GM12878 (cell line): ENCODE measurements around the gene ACHE. TPM values are rescaled to one million over a fixed set of nuclear protein-coding genes. Genes with fewer than 3 reads are reported as not detected.

Source experiments
- ATAC-seq: fragments of 200-7000 bp; cut with Tn5 transposase; 3 replicates; pipeline ENCODE4 v1.9.1; 2020; ENCODE audit warnings: mild to moderate bottlenecking, moderate library complexity
- BruUV-seq: library from RNA; stranded (reverse); fragments of 400-500 nt; replicated peaks from 2 replicates; lab custom pipeline; 2021; lab: Mats Ljungman, UMichigan
- CTCF ChIA-PET: fragments of 300-600 bp; sonication (Branson Sonifier 250); formaldehyde crosslinking; extraction: SDS; loops from one replicate; lab custom pipeline; 2021; ENCODE audit warnings: inconsistent platforms; lab: Yijun Ruan, JAX
- POLR2A ChIA-PET: fragments of 350-600 bp; formaldehyde crosslinking; extraction: SDS; loops from one replicate; lab custom pipeline; 2021; ENCODE audit warnings: inconsistent platforms; lab: Charles Lee
- RAD21 ChIA-PET: fragments of 300-600 bp; sonication (Branson Sonifier 250); formaldehyde crosslinking; loops from one replicate; lab custom pipeline; 2023; ENCODE audit warnings: antibody characterized with exemption; ENCODE audit not compliant: unreplicated experiment; lab: Charles Lee
- SMC1A ChIA-PET: fragments of 300-600 bp; sonication (Branson Sonifier 250); formaldehyde crosslinking; loops from one replicate; lab custom pipeline; 2023; ENCODE audit not compliant: unreplicated experiment, uncharacterized antibody; lab: Charles Lee
- DNase-seq: peaks from one replicate; pipeline ENCODE4 v3.0.0-alpha.2; 2011; ENCODE audit warnings: low read depth, low spot score
- FAIRE-seq: peaks from 3 replicates; lab custom pipeline; 2011; peaks lifted over from hg19 to GRCh38; lab: Jason Lieb, UNC
- H2AFZ ChIP-seq: 2 replicates; pipeline ENCODE4 v1.6.0; 2011; ENCODE audit warnings: low read depth, low read length, control low read depth; ENCODE audit not compliant: control insufficient read depth
- H3K27ac ChIP-seq: 2 replicates; pipeline ENCODE4 v1.5.1; 2011; ENCODE audit warnings: control low read depth; ENCODE audit not compliant: control insufficient read depth, insufficient read depth
- H3K27me3 ChIP-seq, 2 experiments: replicated peaks in 1 of 2; 2 replicates each; pipeline versions ENCODE4 v1.6.0 to v1.6.1; 2011; ENCODE audit warnings: low read length in 1 of 2; ENCODE audit not compliant: control insufficient read depth in 2 of 2, insufficient read depth in 2 of 2
- H3K36me3 ChIP-seq, 2 experiments: 2 replicates each; pipeline ENCODE4 v1.5.1; 2011; ENCODE audit warnings: low read length in 1 of 2; ENCODE audit not compliant: control insufficient read depth in 2 of 2, insufficient read depth in 2 of 2
- H3K4me1 ChIP-seq: 2 replicates; pipeline ENCODE4 v1.6.1; 2011; ENCODE audit warnings: mild to moderate bottlenecking, low read length, moderate library complexity, mixed read lengths; ENCODE audit not compliant: control insufficient read depth, insufficient read depth
- H3K4me2 ChIP-seq: 2 replicates; pipeline ENCODE4 v1.6.0; 2011; ENCODE audit warnings: control low read depth; ENCODE audit not compliant: control insufficient read depth, insufficient read depth
- H3K4me3 ChIP-seq: fragments of 200-600 bp; sonication (generic); 2 replicates; pipeline ENCODE4 v1.5.1; 2016
- H3K79me2 ChIP-seq: 2 replicates; pipeline ENCODE4 v1.6.0; 2011; ENCODE audit warnings: low read length; ENCODE audit not compliant: control insufficient read depth, insufficient read depth
- H3K9ac ChIP-seq: 2 replicates; pipeline ENCODE4 v1.8.0; 2011; ENCODE audit warnings: low read length, control low read depth, mixed read lengths; ENCODE audit not compliant: control insufficient read depth, insufficient read depth
- H3K9me3 ChIP-seq: replicated peaks from 3 replicates; pipeline ENCODE4 v1.5.1; 2011; ENCODE audit warnings: mild to moderate bottlenecking, low read length; ENCODE audit not compliant: control insufficient read depth, insufficient read depth
- H4K20me1 ChIP-seq: 2 replicates; pipeline ENCODE4 v1.6.0; 2011; ENCODE audit not compliant: control insufficient read depth, insufficient read depth
- MAX ChIP-seq: IDR thresholded peaks from 2 replicates; pipeline ENCODE4 v1.6.1; 2012; ENCODE audit warnings: low read depth, low read length, improper control_type of control experiment
- MTA2 ChIP-seq: fragments of 450-650 bp; IDR thresholded peaks from 2 replicates; pipeline ENCODE4 v1.6.1; 2016; ENCODE audit warnings: low read depth, mild to moderate bottlenecking, moderate library complexity
- NFYB ChIP-seq: IDR thresholded peaks from 2 replicates; pipeline ENCODE4 v1.6.1; 2011; ENCODE audit warnings: low read depth, mild to moderate bottlenecking, low read length, improper control_type of control experiment, moderate library complexity; ENCODE audit not compliant: insufficient read depth
- PAX5 ChIP-seq: IDR thresholded peaks from 2 replicates; pipeline ENCODE4 v1.6.1; 2011; ENCODE audit warnings: low read depth, low read length, borderline replicate concordance
- PML ChIP-seq: IDR thresholded peaks from 2 replicates; pipeline ENCODE4 v1.6.1; 2012; ENCODE audit warnings: low read length, inconsistent platforms
- POLR2AphosphoS5 ChIP-seq: IDR thresholded peaks from 2 replicates; pipeline ENCODE4 v1.6.1; 2011; ENCODE audit warnings: mild to moderate bottlenecking, low read length, inconsistent platforms
- REST ChIP-seq: IDR thresholded peaks from 2 replicates; pipeline ENCODE4 v1.6.1; 2012; ENCODE audit warnings: mild to moderate bottlenecking, low read depth, low read length
- SP1 ChIP-seq: IDR thresholded peaks from one replicate; pipeline ENCODE4 v1.6.1; 2011; ENCODE audit warnings: low read depth, low read length
- SREBF1 ChIP-seq: IDR thresholded peaks from 2 replicates; pipeline ENCODE4 v1.6.1; 2012; ENCODE audit warnings: mild to moderate bottlenecking, low read length
- STAT1 ChIP-seq: fragments of 450-650 bp; conservative IDR thresholded peaks from 2 replicates; pipeline ENCODE4 v1.6.1; 2014; ENCODE audit warnings: antibody characterized with exemption, mild to moderate bottlenecking
- ZBTB33 ChIP-seq: fragments of 450-650 bp; IDR thresholded peaks from 2 replicates; pipeline ENCODE4 v1.6.1; 2017; ENCODE audit warnings: mild to moderate bottlenecking
- ZNF207 ChIP-seq: fragments of 450-650 bp; IDR thresholded peaks from 2 replicates; pipeline ENCODE4 v1.6.1; 2014; ENCODE audit warnings: antibody characterized with exemption, mild to moderate bottlenecking, borderline replicate concordance
- ZNF24 ChIP-seq: fragments of 450-650 bp; IDR thresholded peaks from 2 replicates; pipeline ENCODE4 v1.6.1; 2017; ENCODE audit warnings: antibody characterized with exemption, mild to moderate bottlenecking
- WGBS: methylation state at CpG from one replicate; pipeline ENCODE4 v1.1.6; 2016; ENCODE audit warnings: low lambda C conversion rate; ENCODE audit not compliant: insufficient replicate concordance, insufficient coverage; ENCODE audit errors: missing lambda C conversion rate; 5-methylcytosine and 5-hydroxymethylcytosine counted together
- in situ Hi-C: fragments of 300-500 bp; cut with MboI; formaldehyde crosslinking; loops from 9 replicates; pipeline ENCODE4 v1.14.3; 2018; ENCODE audit warnings: mixed read lengths
- intact Hi-C: fragments of 100-400 bp; cut with micrococcal nuclease; formaldehyde crosslinking; loops from one replicate; pipeline ENCODE4 v1.14.2; 2022; ENCODE audit not compliant: unreplicated experiment
- polyA plus RNA-seq, 11 experiments: library from polyadenylated mRNA; depleted of rRNA in 4 of 11; unstranded in 6 of 11; stranded (reverse) in 5 of 11; fragments of >200 nt; fragmentation: Nextera tagmentation in 4 of 11; fragmentation: Illumina TruSeq in 1 of 11; extraction: Ambion mirVana in 4 of 11; extraction: Trizol in 1 of 11; gene quantifications; 1 replicate in 1 of 11; 2 replicates in 10 of 11; pipeline versions ENCODE4 v1.2.1 to v1.2.3, GENCODE V29; 2011 to 2016; ENCODE audit warnings: inconsistent platforms in 2 of 11, missing spikeins in 2 of 11, low read depth in 1 of 11
- total RNA-seq, 4 experiments: library from RNA; depleted of rRNA in 3 of 4; stranded (reverse); fragments of >200 nt in 3 of 4; fragmentation: Illumina TruSeq in 1 of 4; extraction: Trizol in 1 of 4; gene quantifications; 2 replicates each; pipeline versions ENCODE4 v1.2.1 to v1.2.3, GENCODE V29; 2013 to 2021

Gene ACHE
- total and polyA plus RNA-seq, 10 of the 15 experiments (the other 5 are each of a cell fraction or from before 2014, with no cell fraction given): 0.07 to 5.1 (median 2.3) TPM; not detected in 1

- peaks cover 4 to 8% of the 10 kb centered on the region in 2 experiments; a peak in 3 of 4 replicates for H3K36me3 ChIP-seq
- H4K20me1 ChIP-seq: no peaks in the 10 kb centered on the region
- no peak overlapping the region for H3K9ac ChIP-seq
- intact Hi-C loops: no loop called here
- DNase-seq: no peak
- H3K79me2 ChIP-seq: no peaks in the 10 kb centered on the region
- SMC1A ChIA-PET: interaction anchor here (1.1 kb wide), 1 partner anchor 61 kb away, joined by 3 read pairs; no protein-coding TSS in a partner anchor
- in situ Hi-C loops: loop anchor here (10.0 kb wide), 2 partner anchors 155 to 385 kb away; partner anchors contain the start of genes POP7 and TSC22D4
- H3K4me2 ChIP-seq: no peak overlapping the region
- POLR2A ChIA-PET: no interaction called here
- TF ChIP-seq STAT1: no peak
- no peak for TF ChIP-seq SREBF1
- TF ChIP-seq, all 136 proteins: peak for 0
- no TSS peak for BruUV-seq
- Histone ChIP-seq H3K27ac (no peak overlapping the region), H3K27me3 (no peaks in the 10 kb centered on the region), H3K4me3 (no peak overlapping the region), H3K4me1 (no peaks in the 10 kb centered on the region), H2AFZ (no peak overlapping the region), H3K9me3 (no peaks in the 10 kb centered on the region)
- ATAC-seq (no peak), FAIRE-seq (no peak)
- WGBS: 98% methylated on average over 15 of the region's 15 CpGs
- CTCF ChIA-PET: no interaction called here
- RAD21 ChIA-PET: no interaction called here
These were observed 35.8 kb downstream of the ACHE start for GRCh38 chr7:100859856-100860255.

- peaks cover 10% of the 10 kb centered on the region for H3K79me2 ChIP-seq
- H3K36me3 ChIP-seq: peaks cover 4 to 8% of the 10 kb centered on the region in 2 experiments; a peak in 3 of 4 replicates
- no peak for TF ChIP-seq MTA2
- TF ChIP-seq ZNF24: no peak
- no peak for TF ChIP-seq ZNF207
- TF ChIP-seq SP1: no peak
- TF ChIP-seq PML: no peak
- no peak for TF ChIP-seq POLR2AphosphoS5
- no peak for TF ChIP-seq ZBTB33
- TF ChIP-seq STAT1: no peak
- TF ChIP-seq PAX5: no peak
- no peak for TF ChIP-seq NFYB
- TF ChIP-seq MAX: no peak
- no peak for TF ChIP-seq REST
These were observed 38.8 kb downstream of the ACHE start for GRCh38 chr7:100856871-100857282.

More at GRCh38 chr7:100856871-100857282, 38.8 kb downstream of the ACHE start:
- intact Hi-C loops: no loop called here
- no TSS peak for BruUV-seq
- FAIRE-seq: no peak
- SMC1A ChIA-PET: no interaction called here
- no peak overlapping the region for H3K4me3 ChIP-seq
- H4K20me1 ChIP-seq: no peaks in the 10 kb centered on the region
- no peaks in the 10 kb centered on the region for H3K27me3 ChIP-seq
- CTCF ChIA-PET: no interaction called here
- no peaks in the 10 kb centered on the region for H3K9me3 ChIP-seq
- peaks cover under 1% of the 10 kb centered on the region; the same call in 1 of the 2 replicates for H3K4me1 ChIP-seq
- no peak overlapping the region for H2AFZ ChIP-seq
- POLR2A ChIA-PET: no interaction called here
- H3K27ac ChIP-seq: no peak overlapping the region
- no peak for ATAC-seq
- in situ Hi-C loops: loop anchor here (10.0 kb wide), 2 partner anchors 152 to 382 kb away; partner anchors contain the start of genes POP7 and TSC22D4
- RAD21 ChIA-PET: no interaction called here
- no peak overlapping the region for H3K9ac ChIP-seq
- H3K4me2 ChIP-seq: no peak overlapping the region
- DNase-seq: no peak
- WGBS: 97% methylated on average over 15 of the region's 16 CpGs
